Fibroblast of peridontal ligament (primary cell): ENCODE data around the gene CSRP1.

ENCODE experiments used
- DNase-seq: peaks from one replicate; pipeline ENCODE4 v3.0.0-alpha.2; 2010; ENCODE audit errors: extremely low read depth

The CSRP1 gene

GRCh38 chr1:201456499-201457309, 50.2 kb downstream of the CSRP1 start:
- DNase-seq, result peak; percentile 96

- DNase-seq, result no peak
Measured at GRCh38 chr1:201455098-201455497, 51.8 kb downstream of the CSRP1 start.

GRCh38 chr1:201454608-201455007, 52.3 kb downstream of the CSRP1 start:
- no peak for DNase-seq

GRCh38 chr1:201452866-201453265, 54.1 kb downstream of the CSRP1 start:
- DNase-seq, result no peak

GRCh38 chr1:201450721-201451291, 56.1 kb downstream of the CSRP1 start:
- DNase-seq, result peak; percentile 62

- no peak for DNase-seq
Measured at GRCh38 chr1:201448990-201449389, 57.9 kb downstream of the CSRP1 start.

GRCh38 chr1:201447903-201448871, 58.7 kb downstream of the CSRP1 start:
- peak; percentile 67 for DNase-seq

- DNase-seq, result no peak
Measured at GRCh38 chr1:201445310-201445709, 61.6 kb downstream of the CSRP1 start.

GRCh38 chr1:201444792-201445191, 62.1 kb downstream of the CSRP1 start:
- no peak for DNase-seq

GRCh38 chr1:201443747-201444146, 63.2 kb downstream of the CSRP1 start:
- no peak for DNase-seq

- DNase-seq, result no peak
Measured at GRCh38 chr1:201436969-201437368, 70.0 kb downstream of the CSRP1 start.

GRCh38 chr1:201436393-201436792, 70.5 kb downstream of the CSRP1 start:
- DNase-seq, result no peak

GRCh38 chr1:201434266-201434665, 72.7 kb downstream of the CSRP1 start:
- no peak for DNase-seq

GRCh38 chr1:201433609-201434008, 73.3 kb downstream of the CSRP1 start:
- no peak for DNase-seq
